Loucy (cell line): ENCODE results near the gene SCN10A.

ENCODE experiments used
- CTCF ChIP-seq: fragments of 200-600 bp; sonication (generic); conservative IDR thresholded peaks from 2 replicates; pipeline ENCODE4 v1.5.1; 2014; ENCODE audit warnings: mild to moderate bottlenecking, antibody characterized with exemption, low read length
- EZH2phosphoT487 ChIP-seq: fragments of 200-600 bp; IDR thresholded peaks from 2 replicates; pipeline ENCODE4 v1.6.1; 2018; ENCODE audit warnings: antibody characterized with exemption, mild to moderate bottlenecking, moderate library complexity, borderline replicate concordance

- TF ChIP-seq CTCF (no peak), EZH2phosphoT487 (no peak)
Observed at GRCh38 chr3:38757721-38758120, 58.3 kb downstream of the SCN10A start.
